ENCODE measurements around the gene CD28. TPM values are rescaled to one million over a fixed set of nuclear protein-coding genes. Genes with fewer than 3 reads are reported as not detected.

Gene CD28
- total RNA-seq, 2 donors from 2014 or later = 159 to 191 TPM

- Mint-ChIP-seq H3K27ac (peak overlapping the region; percentile 91 to 92), H3K9me3 (peaks cover 11 to 12% of the 10 kb centered on the region in 2 donors), H3K36me3 (peaks cover 12 to 69% of the 10 kb centered on the region in 2 donors)
- DNase-seq (ENCODE audit: low spot score in 2 of 2) = no peak
- ATAC-seq = peak; percentile 78 to 82
Measured at GRCh38 chr2:203748331-203749126, 42.1 kb downstream of the CD28 start.

- H3K36me3 Mint-ChIP-seq = peaks cover 14 to 73% of the 10 kb centered on the region in 2 donors
- ATAC-seq (no peak), DNase-seq (ENCODE audit: low spot score in 2 of 2) (no peak)
- peaks cover 11 to 15% of the 10 kb centered on the region in 2 donors for H3K9me3 Mint-ChIP-seq
- H3K27ac Mint-ChIP-seq = peak overlapping the region; percentile 92
Measured at GRCh38 chr2:203750346-203751068, 44.1 kb downstream of the CD28 start.

GRCh38 chr2:203751685-203752271 is 45.3 kb downstream of the CD28 start:
- DNase-seq (ENCODE audit: low spot score in 2 of 2) (no peak), ATAC-seq (no peak)
- peak overlapping the region in 1 of 2 donors; percentile 64 for H3K27ac Mint-ChIP-seq
- H3K9me3 Mint-ChIP-seq = peaks cover 20 to 27% of the 10 kb centered on the region in 2 donors
- peaks cover 23 to 76% of the 10 kb centered on the region in 2 donors for H3K36me3 Mint-ChIP-seq

- H3K36me3 Mint-ChIP-seq = peaks cover 56 to 95% of the 10 kb centered on the region in 2 donors
- DNase-seq (ENCODE audit: low spot score in 2 of 2) = no peak
- peaks cover 32 to 43% of the 10 kb centered on the region in 2 donors for H3K9me3 Mint-ChIP-seq
- no peak overlapping the region for H3K27ac Mint-ChIP-seq
- no peak for ATAC-seq
Measured at GRCh38 chr2:203756161-203756560, 49.7 kb downstream of the CD28 start.

- Mint-ChIP-seq H3K9me3 (peaks cover 43 to 53% of the 10 kb centered on the region in 2 donors), H3K27ac (peak overlapping the region; percentile 58 to 62), H3K36me3 (peaks cover 58 to 88% of the 10 kb centered on the region in 2 donors)
- ATAC-seq = no peak
- DNase-seq (ENCODE audit: low spot score in 2 of 2) = no peak
Measured at GRCh38 chr2:203758841-203759689, 52.6 kb downstream of the CD28 start.

- peaks cover 58 to 84% of the 10 kb centered on the region in 2 donors for H3K36me3 Mint-ChIP-seq
- peaks cover 43 to 49% of the 10 kb centered on the region in 2 donors for H3K9me3 Mint-ChIP-seq
- peak overlapping the region in 1 of 2 donors; percentile 62 for H3K27ac Mint-ChIP-seq
- ATAC-seq (no peak), DNase-seq (ENCODE audit: low spot score in 2 of 2) (no peak)
Measured at GRCh38 chr2:203759690-203760365, 53.4 kb downstream of the CD28 start.

- Mint-ChIP-seq H3K36me3 (peaks cover 57 to 84% of the 10 kb centered on the region in 2 donors), H3K9me3 (peaks cover 37 to 41% of the 10 kb centered on the region in 2 donors), H3K27ac (no peak overlapping the region)
- ATAC-seq = no peak
- DNase-seq (ENCODE audit: low spot score in 2 of 2) = no peak
Measured at GRCh38 chr2:203761121-203761520, 54.7 kb downstream of the CD28 start.

GRCh38 chr2:203763241-203763937 is 57.0 kb downstream of the CD28 start:
- Mint-ChIP-seq H3K9me3 (peaks cover 29 to 34% of the 10 kb centered on the region in 2 donors), H3K27ac (peak overlapping the region; percentile 87 to 97), H3K36me3 (peaks cover 42 to 83% of the 10 kb centered on the region in 2 donors)
- ATAC-seq (peak; percentile 81 to 93), DNase-seq (ENCODE audit: low spot score in 2 of 2) (peak in 1 of 2 donors; percentile 65)

GRCh38 chr2:203763938-203764664 is 57.7 kb downstream of the CD28 start:
- H3K36me3 Mint-ChIP-seq = peaks cover 35 to 82% of the 10 kb centered on the region in 2 donors
- DNase-seq (ENCODE audit: low spot score in 2 of 2) = no peak
- H3K27ac Mint-ChIP-seq = peak overlapping the region; percentile 87 to 97
- ATAC-seq = peak; percentile 90 to 94
- H3K9me3 Mint-ChIP-seq = peaks cover 25 to 30% of the 10 kb centered on the region in 2 donors

- Mint-ChIP-seq H3K27ac (no peak overlapping the region), H3K9me3 (peaks cover 0 to 18% of the 10 kb centered on the region in 2 donors), H3K36me3 (peaks cover 4 to 48% of the 10 kb centered on the region in 2 donors)
- DNase-seq (ENCODE audit: low spot score in 2 of 2) = no peak
- ATAC-seq = no peak
Measured at GRCh38 chr2:203772456-203773165, 66.2 kb downstream of the CD28 start.

GRCh38 chr2:203774760-203775159 is 68.3 kb downstream of the CD28 start:
- peaks cover 4 to 15% of the 10 kb centered on the region in 2 donors for H3K9me3 Mint-ChIP-seq
- no peak for ATAC-seq
- peaks cover 6 to 39% of the 10 kb centered on the region in 2 donors for H3K36me3 Mint-ChIP-seq
- H3K27ac Mint-ChIP-seq = no peak overlapping the region
- no peak for DNase-seq (ENCODE audit: low spot score in 2 of 2)

GRCh38 chr2:203775684-203776083 is 69.2 kb downstream of the CD28 start:
- no peak for DNase-seq (ENCODE audit: low spot score in 2 of 2)
- peak overlapping the region in 1 of 2 donors; percentile 23 for H3K27ac Mint-ChIP-seq
- peak in 1 of 2 donors; percentile 46 for ATAC-seq
- H3K9me3 Mint-ChIP-seq = peaks cover 8 to 12% of the 10 kb centered on the region in 2 donors
- peaks cover 11 to 35% of the 10 kb centered on the region in 2 donors for H3K36me3 Mint-ChIP-seq

GRCh38 chr2:203777030-203777429 is 70.6 kb downstream of the CD28 start:
- peaks cover 11 to 12% of the 10 kb centered on the region in 2 donors for H3K9me3 Mint-ChIP-seq
- peaks cover 11 to 33% of the 10 kb centered on the region in 2 donors for H3K36me3 Mint-ChIP-seq
- DNase-seq (ENCODE audit: low spot score in 2 of 2) = no peak
- ATAC-seq = no peak
- H3K27ac Mint-ChIP-seq = no peak overlapping the region
